Mesendoderm (in vitro differentiated cells): Measurements from ENCODE around the gene UAP1L1.
A peak's percentile ranks its signal among the peaks of the same experiment; 100 is the strongest.

Experiments
- DNase-seq: peaks from one replicate; pipeline ENCODE4 v3.0.0; 2013
- H2AK5ac ChIP-seq: 2 replicates; pipeline ENCODE4 v1.6.1; 2013; ENCODE audit warnings: low read length, inconsistent platforms
- H2BK120ac ChIP-seq: 2 replicates; pipeline ENCODE4 v1.6.1; 2013; ENCODE audit warnings: low read depth, mild to moderate bottlenecking, low read length, moderate library complexity, mixed read lengths
- H2BK15ac ChIP-seq: replicated peaks from 2 replicates; pipeline ENCODE4 v1.6.1; 2013; ENCODE audit warnings: low read depth, mild to moderate bottlenecking, moderate library complexity
- H2BK5ac ChIP-seq: 2 replicates; pipeline ENCODE4 v1.6.1; 2013; ENCODE audit warnings: low read length, inconsistent platforms
- H3K18ac ChIP-seq: 2 replicates; pipeline ENCODE4 v1.6.1; 2013; ENCODE audit warnings: mild to moderate bottlenecking, low read length, mixed read lengths
- H3K23ac ChIP-seq: one replicate; pipeline ENCODE4 v1.6.1; 2013; ENCODE audit warnings: low read length
- H3K27ac ChIP-seq: 2 replicates; pipeline ENCODE4 v1.5.1; 2013; ENCODE audit warnings: low read depth, mild to moderate bottlenecking, inconsistent platforms, low read length, moderate library complexity
- H3K27me3 ChIP-seq: 2 replicates; pipeline ENCODE4 v1.6.1; 2013; ENCODE audit warnings: low read length, control low read depth, mild to moderate bottlenecking, inconsistent platforms; ENCODE audit not compliant: insufficient read depth, poor library complexity
- H3K36me3 ChIP-seq: 2 replicates; pipeline ENCODE4 v1.6.1; 2013; ENCODE audit warnings: low read length, inconsistent platforms; ENCODE audit not compliant: control insufficient read depth, insufficient read depth
- H3K4ac ChIP-seq: one replicate; pipeline ENCODE4 v1.6.1; 2013; ENCODE audit warnings: low read depth, mild to moderate bottlenecking, low read length, moderate library complexity
- H3K4me1 ChIP-seq: 2 replicates; pipeline ENCODE4 v1.6.1; 2013; ENCODE audit warnings: low read depth, low read length, inconsistent platforms; ENCODE audit not compliant: control insufficient read depth
- H3K4me2 ChIP-seq: 2 replicates; pipeline ENCODE4 v1.6.1; 2013; ENCODE audit warnings: low read length
- H3K4me3 ChIP-seq: 2 replicates; pipeline ENCODE4 v1.5.1; 2013; ENCODE audit warnings: mild to moderate bottlenecking, low read length
- H3K56ac ChIP-seq: one replicate; pipeline ENCODE4 v1.6.1; 2013; ENCODE audit warnings: low read length
- H3K79me1 ChIP-seq: 2 replicates; pipeline ENCODE4 v1.6.1; 2013; ENCODE audit warnings: low read length, inconsistent platforms
- H3K79me2 ChIP-seq: 2 replicates; pipeline ENCODE4 v1.6.1; 2013; ENCODE audit warnings: mild to moderate bottlenecking, low read length; ENCODE audit not compliant: control insufficient read depth, insufficient read depth
- H3K9ac ChIP-seq: 2 replicates; pipeline ENCODE4 v1.6.1; 2013; ENCODE audit warnings: low read length, inconsistent platforms
- H4K5ac ChIP-seq: one replicate; pipeline ENCODE4 v1.6.1; 2013; ENCODE audit warnings: low read length
- H4K8ac ChIP-seq: one replicate; pipeline ENCODE4 v1.6.1; 2013; ENCODE audit warnings: low read depth, mild to moderate bottlenecking, control low read depth, low read length, moderate library complexity
- WGBS: extraction: QIAGEN DNeasy Blood & Tissue Kit; methylation state at CpG from one replicate; pipeline ENCODE4 v1.1.7; 2013; ENCODE audit warnings: low lambda C conversion rate, missing lambda C conversion rate; ENCODE audit not compliant: insufficient coverage; ENCODE audit errors: extremely low coverage; 5-methylcytosine and 5-hydroxymethylcytosine counted together

Gene UAP1L1

DNA sequence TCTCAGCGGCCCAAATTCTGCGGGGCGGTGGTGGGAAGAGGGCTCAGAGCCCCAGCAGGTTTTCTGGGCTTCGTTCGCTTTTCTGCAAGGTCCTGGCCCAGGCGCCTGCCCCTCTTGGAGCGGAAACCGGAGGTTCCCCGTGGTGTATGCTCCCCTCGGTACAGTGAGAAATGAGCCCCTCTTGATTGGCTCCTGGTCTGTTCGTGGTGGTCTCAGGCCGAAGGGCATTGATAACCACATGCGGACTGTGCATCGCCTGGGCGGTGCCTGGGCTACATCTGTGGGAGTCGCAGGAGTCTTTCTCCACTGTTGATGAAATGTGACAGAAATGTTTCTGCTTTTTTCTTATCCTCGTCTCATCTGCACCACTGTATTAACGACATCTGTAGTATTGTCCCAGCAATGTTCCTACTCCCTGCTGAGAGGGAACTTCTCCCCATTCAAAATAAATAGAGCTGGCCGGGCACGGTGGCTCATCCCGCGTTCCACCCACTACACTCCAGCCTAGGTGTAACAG, 10.2 kb downstream of the UAP1L1 start:
- Histone ChIP-seq H2AK5ac (no peak overlapping the region), H3K56ac (peak overlapping the region; percentile 88), H3K9ac (peak overlapping the region; percentile 84), H3K4ac (peak overlapping the region; percentile 83), H3K79me1 (peaks cover 2% of the 10 kb centered on the region), H3K27ac (peak overlapping the region; percentile 49), H2BK120ac (no peak overlapping the region), H3K4me3 (peak overlapping the region; percentile 64), H3K79me2 (no peaks in the 10 kb centered on the region), H3K18ac (peak overlapping the region; percentile 3), H3K4me2 (peak overlapping the region; percentile 65), H2BK15ac (no peak overlapping the region), H4K8ac (no peak overlapping the region), H3K23ac (no peak overlapping the region), H4K5ac (no peak overlapping the region), H2BK5ac (no peak overlapping the region), H3K36me3 (no peaks in the 10 kb centered on the region), H3K27me3 (no peaks in the 10 kb centered on the region), H3K4me1 (peaks cover 2% of the 10 kb centered on the region)
- no peak for DNase-seq
- no CpG with 5 or more reads among the region's 22 CpGs for WGBS

DNA sequence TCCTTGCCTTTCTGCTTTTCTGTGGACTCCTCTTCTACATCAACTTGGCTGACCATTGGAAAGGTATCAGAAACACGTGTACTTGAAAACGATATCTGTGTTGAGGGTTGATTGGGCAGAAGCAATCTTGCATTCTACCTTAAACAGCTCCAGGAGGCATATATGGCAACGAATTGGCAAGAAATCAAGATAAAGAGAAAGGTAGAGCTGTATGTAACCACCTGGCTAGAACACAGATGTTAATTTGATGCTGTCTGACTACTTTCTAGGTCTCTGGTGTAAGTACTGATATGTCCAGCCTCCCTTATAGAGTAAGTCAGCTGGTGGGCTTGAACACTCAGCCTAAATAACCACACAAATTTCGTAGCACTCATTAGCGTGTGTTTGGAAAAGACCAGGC, 10.8 kb downstream of the UAP1L1 start:
- H4K5ac ChIP-seq = no peak overlapping the region
- H2AK5ac ChIP-seq = no peak overlapping the region
- no peak overlapping the region for H4K8ac ChIP-seq
- no peak overlapping the region for H3K27ac ChIP-seq
- H3K4me3 ChIP-seq = no peak overlapping the region
- H3K9ac ChIP-seq = peak overlapping the region; percentile 84
- no peak for DNase-seq
- no peak overlapping the region for H3K23ac ChIP-seq
- no peak overlapping the region for H2BK15ac ChIP-seq
- H3K56ac ChIP-seq = peak overlapping the region; percentile 52
- H3K79me2 ChIP-seq = no peaks in the 10 kb centered on the region
- peaks cover 2% of the 10 kb centered on the region for H3K79me1 ChIP-seq
- H2BK120ac ChIP-seq = no peak overlapping the region
- peaks cover 2% of the 10 kb centered on the region for H3K4me1 ChIP-seq
- no CpG with 5 or more reads among the region's 5 CpGs for WGBS
- H3K27me3 ChIP-seq = no peaks in the 10 kb centered on the region
- no peak overlapping the region for H3K18ac ChIP-seq
- no peak overlapping the region for H2BK5ac ChIP-seq
- no peak overlapping the region for H3K4me2 ChIP-seq
- no peaks in the 10 kb centered on the region for H3K36me3 ChIP-seq
- H3K4ac ChIP-seq = no peak overlapping the region

GRCh38 chr9:137089232-137089947, 12.1 kb downstream of the UAP1L1 start:
- Histone ChIP-seq H3K23ac (no peak overlapping the region), H2BK15ac (no peak overlapping the region), H3K79me2 (no peaks in the 10 kb centered on the region), H3K27me3 (no peaks in the 10 kb centered on the region), H3K79me1 (peaks cover 2% of the 10 kb centered on the region), H2AK5ac (no peak overlapping the region), H4K5ac (no peak overlapping the region), H3K4me3 (no peak overlapping the region), H3K9ac (no peak overlapping the region), H4K8ac (no peak overlapping the region), H2BK120ac (no peak overlapping the region), H3K36me3 (no peaks in the 10 kb centered on the region), H3K56ac (no peak overlapping the region), H2BK5ac (no peak overlapping the region), H3K27ac (no peak overlapping the region), H3K4ac (no peak overlapping the region), H3K4me2 (no peak overlapping the region), H3K18ac (no peak overlapping the region), H3K4me1 (peaks cover 2% of the 10 kb centered on the region)
- no peak for DNase-seq
- no CpG with 5 or more reads among the region's 11 CpGs for WGBS

DNA sequence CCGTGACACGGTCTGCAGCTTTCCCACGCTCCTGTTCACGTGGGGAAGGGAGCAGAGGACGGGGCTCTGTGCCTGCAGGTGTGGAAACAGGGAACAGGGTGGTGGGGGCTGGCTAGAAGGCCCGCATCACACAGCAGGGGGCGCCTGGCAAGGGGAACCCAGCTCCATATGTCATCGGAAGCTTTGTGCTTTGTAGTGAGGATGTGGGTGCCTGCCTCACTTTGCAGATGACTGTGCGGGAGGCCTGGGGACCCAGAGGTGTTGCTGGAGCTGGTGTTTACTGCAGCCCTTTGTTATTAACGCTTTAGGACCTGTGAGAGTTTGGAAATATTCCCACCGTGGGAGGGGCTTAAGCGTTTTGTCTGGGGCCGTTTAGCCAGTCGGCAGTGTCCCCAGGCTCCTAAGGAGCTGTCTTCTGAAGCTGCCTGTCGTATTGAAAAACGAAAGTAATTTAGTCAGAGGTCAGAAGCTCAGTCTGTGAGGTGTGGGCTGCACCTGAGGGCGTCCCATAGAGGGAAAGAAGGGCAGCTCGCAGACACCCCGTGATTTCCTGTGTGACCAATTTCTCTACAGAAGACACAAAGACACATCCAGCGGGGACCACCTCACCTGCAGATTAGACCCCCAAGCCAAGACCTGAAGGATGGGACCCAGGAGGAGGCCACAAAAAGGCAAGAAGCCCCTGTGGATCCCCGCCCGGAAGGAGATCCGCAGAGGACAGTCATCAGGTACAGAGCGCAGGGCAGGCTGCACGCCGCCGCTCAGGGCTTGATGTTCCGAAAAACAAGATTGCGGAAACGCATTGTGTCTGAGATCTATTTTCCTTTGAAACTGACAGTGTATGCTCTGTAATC, 18.6 kb downstream of the UAP1L1 start:
- Histone ChIP-seq H4K5ac (no peak overlapping the region), H3K36me3 (peaks cover under 1% of the 10 kb centered on the region)
- no CpG with 5 or more reads among the region's 30 CpGs for WGBS

DNA sequence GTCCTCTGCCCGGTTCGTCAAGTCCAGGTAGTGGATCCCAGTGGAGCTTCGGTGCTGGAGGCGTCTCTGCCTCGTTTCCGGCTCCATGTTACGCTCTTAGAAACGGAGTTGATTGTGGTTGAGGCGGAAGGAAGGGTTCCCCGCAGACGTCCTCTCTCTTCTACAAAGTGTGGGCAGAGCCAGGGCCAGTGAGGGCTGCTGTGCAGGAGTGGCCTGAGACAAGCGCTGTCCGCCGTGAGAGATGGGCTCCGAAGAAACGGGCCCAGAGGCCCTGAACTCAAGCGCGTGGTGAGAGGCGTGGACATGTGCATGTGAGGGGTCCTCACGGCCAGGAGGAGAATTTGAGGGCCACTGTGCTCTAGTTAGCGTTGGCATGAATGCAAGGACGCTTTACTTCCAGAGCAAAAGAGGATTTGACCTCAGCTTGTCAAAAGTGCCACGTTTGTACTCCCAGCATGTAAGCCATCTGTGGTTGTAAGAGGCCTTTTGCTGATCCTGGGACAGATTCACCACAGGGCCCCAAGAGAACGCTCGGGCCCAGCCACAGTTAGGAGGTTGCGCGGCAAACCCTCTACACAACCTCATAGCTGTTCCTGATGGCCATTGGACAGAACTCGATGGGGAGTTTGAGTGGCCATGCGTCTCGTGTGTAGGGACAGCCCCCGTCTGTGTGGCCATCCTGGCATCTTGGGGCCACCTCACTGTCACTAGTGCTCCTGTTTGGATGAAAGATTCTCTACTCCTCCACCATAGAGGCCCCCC, 19.6 kb downstream of the UAP1L1 start:
- H3K9ac ChIP-seq = no peak overlapping the region
- no peaks in the 10 kb centered on the region for H3K27me3 ChIP-seq
- H3K56ac ChIP-seq = no peak overlapping the region
- no peak overlapping the region for H3K4me2 ChIP-seq
- no CpG with 5 or more reads among the region's 31 CpGs for WGBS
- DNase-seq = no peak
- H3K79me1 ChIP-seq = no peaks in the 10 kb centered on the region
- no peak overlapping the region for H3K4me3 ChIP-seq
- H3K18ac ChIP-seq = no peak overlapping the region
- no peaks in the 10 kb centered on the region for H3K4me1 ChIP-seq
- H4K8ac ChIP-seq = no peak overlapping the region
- H3K79me2 ChIP-seq = no peaks in the 10 kb centered on the region
- H2BK120ac ChIP-seq = no peak overlapping the region
- no peak overlapping the region for H2BK15ac ChIP-seq
- no peak overlapping the region for H3K23ac ChIP-seq
- H2BK5ac ChIP-seq = no peak overlapping the region
- H2AK5ac ChIP-seq = no peak overlapping the region
- peaks cover 10% of the 10 kb centered on the region for H3K36me3 ChIP-seq
- H4K5ac ChIP-seq = no peak overlapping the region
- no peak overlapping the region for H3K27ac ChIP-seq
- H3K4ac ChIP-seq = no peak overlapping the region

More for the DNA sequence above, 18.6 kb downstream of the UAP1L1 start:
- no peak overlapping the region for H2BK15ac ChIP-seq
- no peaks in the 10 kb centered on the region for H3K79me2 ChIP-seq
- no peaks in the 10 kb centered on the region for H3K27me3 ChIP-seq
- no peaks in the 10 kb centered on the region for H3K79me1 ChIP-seq
- no peak overlapping the region for H3K27ac ChIP-seq
- no peak for DNase-seq
- no peak overlapping the region for H2BK120ac ChIP-seq
- H3K56ac ChIP-seq = no peak overlapping the region
- H3K4me2 ChIP-seq = no peak overlapping the region
- no peak overlapping the region for H3K18ac ChIP-seq
- no peaks in the 10 kb centered on the region for H3K4me1 ChIP-seq
- H3K4ac ChIP-seq = no peak overlapping the region
- no peak overlapping the region for H3K9ac ChIP-seq
- H4K8ac ChIP-seq = no peak overlapping the region
- H2AK5ac ChIP-seq = no peak overlapping the region
- no peak overlapping the region for H2BK5ac ChIP-seq
- H3K23ac ChIP-seq = no peak overlapping the region
- H3K4me3 ChIP-seq = no peak overlapping the region
